Mesenchymal stem cell (in vitro differentiated cells and primary cell): Measurements from ENCODE around the gene YJEFN3.

ENCODE experiments used
- DNase-seq: peaks from one replicate; pipeline ENCODE4 v3.0.0-alpha.2; 2013
- H2AFZ ChIP-seq: one replicate; pipeline ENCODE4 v1.6.1; 2013; ENCODE audit warnings: low read depth, mild to moderate bottlenecking, control low read depth, inconsistent platforms, low read length, moderate library complexity
- H2AK5ac ChIP-seq: 2 replicates; pipeline ENCODE4 v1.6.1; 2013; ENCODE audit warnings: low read length, moderate library complexity, mild to moderate bottlenecking, inconsistent platforms; ENCODE audit not compliant: severe bottlenecking
- H2BK120ac ChIP-seq: one replicate; pipeline ENCODE4 v1.6.1; 2013; ENCODE audit warnings: low read depth, mild to moderate bottlenecking, inconsistent platforms, low read length, moderate library complexity
- H2BK12ac ChIP-seq, 2 experiments: one replicate each; pipeline ENCODE4 v1.6.1; 2013; ENCODE audit warnings: inconsistent platforms in 2 of 2, low read length in 2 of 2, mild to moderate bottlenecking in 2 of 2, moderate library complexity in 2 of 2, control low read depth in 1 of 2
- H2BK15ac ChIP-seq: one replicate; pipeline ENCODE4 v1.6.1; 2013; ENCODE audit warnings: mild to moderate bottlenecking, low read depth, inconsistent platforms; ENCODE audit not compliant: poor library complexity, severe bottlenecking
- H2BK5ac ChIP-seq: 2 replicates; pipeline ENCODE4 v1.6.1; 2013; ENCODE audit warnings: low read depth, mild to moderate bottlenecking, low read length, control low read depth, inconsistent platforms; ENCODE audit not compliant: poor library complexity, severe bottlenecking
- H3K14ac ChIP-seq, 2 experiments: one replicate each; pipeline ENCODE4 v1.6.1; 2013; ENCODE audit warnings: inconsistent platforms in 2 of 2, low read length in 2 of 2, control low read depth in 1 of 2, mild to moderate bottlenecking in 1 of 2, moderate library complexity in 1 of 2
- H3K18ac ChIP-seq, 2 experiments: one replicate each; pipeline ENCODE4 v1.6.1; 2013; ENCODE audit warnings: inconsistent platforms in 2 of 2, low read length in 2 of 2, control low read depth in 1 of 2, low read depth in 1 of 2, mild to moderate bottlenecking in 1 of 2
- H3K23ac ChIP-seq, 2 experiments: one replicate each; pipeline ENCODE4 v1.6.1; 2013; ENCODE audit warnings: inconsistent platforms in 2 of 2, low read length in 2 of 2, mild to moderate bottlenecking in 2 of 2, moderate library complexity in 2 of 2, control low read depth in 1 of 2
- H3K27ac ChIP-seq: 2 replicates; pipeline ENCODE4 v1.5.1; 2013; ENCODE audit warnings: mild to moderate bottlenecking, moderate library complexity, low read length, control low read depth, inconsistent platforms; ENCODE audit not compliant: poor library complexity, severe bottlenecking
- H3K27me3 ChIP-seq, 2 experiments: 2 replicates each; pipeline versions ENCODE4 v1.6.1 to v1.7.0; 2013; ENCODE audit warnings: low read length in 2 of 2, mild to moderate bottlenecking in 2 of 2, moderate library complexity in 2 of 2, control low read depth in 1 of 2, inconsistent platforms in 1 of 2; ENCODE audit not compliant: control insufficient read depth in 1 of 2, insufficient read depth in 1 of 2
- H3K36me3 ChIP-seq, 2 experiments: 2 replicates each; pipeline versions ENCODE4 v1.6.1 to v1.7.0; 2013; ENCODE audit warnings: low read length in 2 of 2, control low read depth in 1 of 2, inconsistent platforms in 1 of 2, low read depth in 1 of 2, mild to moderate bottlenecking in 1 of 2; ENCODE audit not compliant: insufficient read depth in 2 of 2, control insufficient read depth in 1 of 2
- H3K4ac ChIP-seq, 2 experiments: one replicate each; pipeline ENCODE4 v1.6.1; 2013; ENCODE audit warnings: inconsistent platforms in 2 of 2, low read length in 2 of 2, mild to moderate bottlenecking in 2 of 2, moderate library complexity in 2 of 2, control low read depth in 1 of 2, low read depth in 1 of 2
- H3K4me1 ChIP-seq: 2 replicates; pipeline ENCODE4 v1.6.1; 2013; ENCODE audit warnings: low read depth, low read length, control low read depth; ENCODE audit not compliant: control insufficient read depth, insufficient read depth
- H3K4me2 ChIP-seq: 2 replicates; pipeline ENCODE4 v1.6.1; 2013; ENCODE audit warnings: low read length, mild to moderate bottlenecking, inconsistent platforms; ENCODE audit not compliant: poor library complexity, severe bottlenecking
- H3K4me3 ChIP-seq, 2 experiments: 2 replicates each; pipeline versions ENCODE4 v1.5.1 to v1.7.0; 2013; ENCODE audit warnings: low read length in 2 of 2, mild to moderate bottlenecking in 2 of 2, control low read depth in 1 of 2, low read depth in 1 of 2; ENCODE audit not compliant: insufficient read depth in 1 of 2
- H3K79me1 ChIP-seq: replicated peaks from 2 replicates; pipeline ENCODE4 v1.6.1; 2013; ENCODE audit warnings: mild to moderate bottlenecking, control low read depth, low read length, inconsistent platforms; ENCODE audit not compliant: poor library complexity, severe bottlenecking
- H3K9ac ChIP-seq: 2 replicates; pipeline ENCODE4 v1.7.0; 2013; ENCODE audit warnings: mild to moderate bottlenecking, low read length, moderate library complexity
- H3K9me3 ChIP-seq: 2 replicates; pipeline ENCODE4 v1.7.0; 2013; ENCODE audit warnings: mild to moderate bottlenecking, low read length; ENCODE audit not compliant: control insufficient read depth
- H4K8ac ChIP-seq: one replicate; pipeline ENCODE4 v1.6.1; 2013; ENCODE audit warnings: inconsistent platforms, mild to moderate bottlenecking, low read length, moderate library complexity
- H4K91ac ChIP-seq: one replicate; pipeline ENCODE4 v1.6.1; 2013; ENCODE audit warnings: mild to moderate bottlenecking, low read length, inconsistent platforms
- WGBS: methylation state at CpG from one replicate; pipeline ENCODE4 v1.1.7; 2013; ENCODE audit warnings: mixed read lengths; 5-methylcytosine and 5-hydroxymethylcytosine counted together

The YJEFN3 gene

DNA sequence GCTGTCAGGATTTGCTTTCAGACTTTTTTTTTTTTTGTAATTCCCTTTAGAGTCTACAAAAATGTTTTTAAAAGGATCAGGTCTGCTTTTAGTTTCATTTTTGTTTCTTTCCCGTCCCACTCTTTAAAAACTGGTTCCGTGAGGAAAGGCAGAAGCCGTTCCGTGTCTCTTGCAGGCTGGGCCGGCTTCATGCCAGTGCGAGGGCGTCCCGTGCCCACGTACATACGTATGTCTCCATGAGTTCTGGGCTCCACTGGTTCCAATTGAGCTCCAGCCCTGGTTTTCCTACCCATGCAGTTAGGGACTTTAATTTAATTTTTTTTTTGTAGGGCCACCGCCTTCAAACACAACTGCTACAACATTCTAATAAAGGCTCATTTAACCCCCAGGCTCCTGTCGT lies 22.1 kb upstream of the YJEFN3 start:
- H2BK5ac ChIP-seq, result no peak overlapping the region
- H3K23ac ChIP-seq, result no peak overlapping the region
- H3K4me2 ChIP-seq, result no peak overlapping the region
- H3K27me3 ChIP-seq, result no peaks in the 10 kb centered on the region
- no peaks in the 10 kb centered on the region for H3K9me3 ChIP-seq
- H2AFZ ChIP-seq, result no peak overlapping the region
- H3K14ac ChIP-seq, result no peak overlapping the region
- H3K4me3 ChIP-seq, result no peak overlapping the region
- H2BK15ac ChIP-seq, result no peak overlapping the region
- H3K18ac ChIP-seq, result no peak overlapping the region
- H3K4me1 ChIP-seq, result no peaks in the 10 kb centered on the region
- no peak overlapping the region for H3K27ac ChIP-seq
- H2BK12ac ChIP-seq, result no peak overlapping the region
- H2BK120ac ChIP-seq, result no peak overlapping the region
- peak overlapping the region; percentile 22 for H3K9ac ChIP-seq
- peaks cover 67 to 72% of the 10 kb centered on the region in 2 experiments for H3K36me3 ChIP-seq
- no peak for DNase-seq
- no peak overlapping the region for H3K4ac ChIP-seq
- H3K79me1 ChIP-seq, result peaks cover 31% of the 10 kb centered on the region
- no peak overlapping the region for H4K91ac ChIP-seq
- WGBS, result 98% methylated on average over 11 of the region's 12 CpGs
- H4K8ac ChIP-seq, result no peak overlapping the region
- no peak overlapping the region for H2AK5ac ChIP-seq

DNA sequence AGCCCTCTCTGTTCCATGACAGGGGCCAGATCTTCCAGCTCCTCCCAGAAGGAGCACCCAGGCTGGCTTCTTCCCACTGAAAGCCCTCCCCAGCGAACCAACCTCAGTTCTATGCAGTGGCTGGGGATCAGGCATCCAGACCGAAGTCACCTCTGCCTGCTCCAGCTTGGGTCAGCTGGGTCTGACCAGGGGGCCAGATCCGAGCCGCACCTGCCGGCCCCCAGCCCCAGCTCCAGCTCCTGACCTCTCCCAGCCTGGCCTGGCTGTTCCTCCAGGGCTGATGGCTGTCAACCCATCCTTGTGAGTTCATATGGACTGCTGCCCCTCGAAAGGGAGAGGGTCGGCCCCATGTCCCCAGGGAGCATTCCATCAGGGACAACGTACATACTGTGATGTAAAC lies 21.4 kb upstream of the YJEFN3 start:
- Histone ChIP-seq H3K36me3 (peaks cover 60 to 64% of the 10 kb centered on the region in 2 experiments), H3K4ac (no peak overlapping the region), H3K23ac (no peak overlapping the region), H3K27ac (no peak overlapping the region), H2BK5ac (no peak overlapping the region), H2AK5ac (no peak overlapping the region), H3K9ac (no peak overlapping the region), H2BK15ac (no peak overlapping the region), H2BK12ac (no peak overlapping the region), H3K9me3 (no peaks in the 10 kb centered on the region), H2BK120ac (no peak overlapping the region), H3K4me2 (no peak overlapping the region), H4K8ac (no peak overlapping the region), H3K79me1 (peaks cover 25% of the 10 kb centered on the region), H3K4me3 (no peak overlapping the region), H3K27me3 (no peaks in the 10 kb centered on the region), H3K14ac (no peak overlapping the region), H3K4me1 (no peaks in the 10 kb centered on the region), H4K91ac (no peak overlapping the region), H2AFZ (no peak overlapping the region), H3K18ac (no peak overlapping the region)
- DNase-seq, result no peak
- WGBS, result 90% methylated on average over 8 of the region's 8 CpGs

DNA sequence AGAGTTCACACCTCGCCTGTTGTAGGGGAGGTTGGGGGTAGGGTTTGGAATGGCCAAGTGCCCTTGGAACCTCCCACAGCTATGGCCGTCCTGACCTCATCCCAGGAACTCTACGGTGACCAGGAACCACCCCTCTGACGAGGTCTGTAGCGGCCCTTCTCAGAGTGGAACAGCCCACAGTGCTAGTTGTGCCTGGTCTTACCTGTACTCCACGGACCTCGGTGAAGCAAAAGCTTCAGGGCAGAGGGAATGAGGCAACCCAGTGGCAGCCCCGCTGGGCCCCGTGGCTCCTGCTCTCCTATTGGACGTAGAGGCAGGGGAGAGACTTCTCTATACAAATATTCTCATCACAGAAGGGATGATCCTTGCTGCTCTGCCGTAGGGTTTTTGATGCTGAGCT lies 20.5 kb upstream of the YJEFN3 start:
- Histone ChIP-seq H3K23ac (no peak overlapping the region), H2BK12ac (no peak overlapping the region), H3K4ac (no peak overlapping the region), H3K14ac (no peak overlapping the region), H3K9ac (no peak overlapping the region), H4K91ac (no peak overlapping the region), H3K79me1 (peaks cover 21% of the 10 kb centered on the region), H4K8ac (no peak overlapping the region), H3K18ac (no peak overlapping the region), H3K4me1 (no peaks in the 10 kb centered on the region), H2BK15ac (peak overlapping the region; percentile 37), H3K4me2 (no peak overlapping the region), H2BK5ac (no peak overlapping the region), H3K9me3 (no peaks in the 10 kb centered on the region), H2AFZ (no peak overlapping the region), H2AK5ac (no peak overlapping the region), H2BK120ac (no peak overlapping the region), H3K27ac (no peak overlapping the region), H3K27me3 (no peaks in the 10 kb centered on the region), H3K36me3 (peaks cover 51 to 56% of the 10 kb centered on the region in 2 experiments), H3K4me3 (no peak overlapping the region)
- DNase-seq, result no peak
- WGBS, result 91% methylated on average over 11 of the region's 11 CpGs

DNA sequence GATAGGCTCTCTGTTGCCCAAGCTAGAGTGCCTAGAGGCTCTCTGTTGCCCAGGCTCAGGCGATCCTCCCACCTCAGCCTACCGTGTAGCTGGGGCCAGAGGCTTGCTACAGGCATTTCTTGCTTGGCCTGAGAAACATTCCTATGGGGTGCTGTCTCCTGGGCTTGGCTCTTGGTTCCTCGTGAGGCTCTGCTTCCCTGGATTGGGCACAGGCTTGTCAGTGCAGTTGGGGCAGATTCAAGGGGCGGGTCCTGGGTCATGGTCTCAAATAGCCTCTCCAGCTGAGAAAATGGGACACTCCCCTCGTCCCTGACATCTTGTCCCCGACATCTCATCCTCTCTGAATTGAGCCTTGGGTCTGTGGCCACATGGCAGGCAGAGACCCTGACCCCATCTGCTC lies 18.3 kb upstream of the YJEFN3 start:
- peaks cover 34 to 45% of the 10 kb centered on the region in 2 experiments for H3K36me3 ChIP-seq
- 61% methylated on average over 6 of the region's 6 CpGs for WGBS

More for the DNA sequence above, 18.3 kb upstream of the YJEFN3 start:
- no peak overlapping the region for H3K9ac ChIP-seq
- no peak overlapping the region for H2BK12ac ChIP-seq
- no peak overlapping the region for H3K27ac ChIP-seq
- H3K18ac ChIP-seq, result no peak overlapping the region
- no peak overlapping the region for H2BK120ac ChIP-seq
- H2AFZ ChIP-seq, result no peak overlapping the region
- peaks cover 3% of the 10 kb centered on the region for H3K9me3 ChIP-seq
- H3K4me2 ChIP-seq, result no peak overlapping the region
- H2AK5ac ChIP-seq, result no peak overlapping the region
- no peak overlapping the region for H3K14ac ChIP-seq
- H2BK15ac ChIP-seq, result no peak overlapping the region
- peaks cover 3% of the 10 kb centered on the region for H3K4me1 ChIP-seq
- H3K79me1 ChIP-seq, result peaks cover 19% of the 10 kb centered on the region
- H3K4me3 ChIP-seq, result no peak overlapping the region
- no peak for DNase-seq
- H3K27me3 ChIP-seq, result no peaks in the 10 kb centered on the region
- H4K8ac ChIP-seq, result no peak overlapping the region
- no peak overlapping the region for H2BK5ac ChIP-seq
- no peak overlapping the region for H4K91ac ChIP-seq
- H3K23ac ChIP-seq, result no peak overlapping the region
- no peak overlapping the region for H3K4ac ChIP-seq
